MM.1S (cell line): ENCODE data around the gene PKIG.

Experiments used
- EZH2 ChIP-seq: fragments of 300-600 bp; sonication (generic); optimal IDR thresholded peaks from 2 replicates; pipeline ENCODE3; 2017; ENCODE audit warnings: low read depth, mild to moderate bottlenecking, antibody characterized with exemption, low read length, mixed read lengths
- TF ChIP-seq, protein P1 (sequence below): fragments of 300-600 bp; sonication (generic); IDR thresholded peaks from 2 replicates; pipeline ENCODE4 v1.5.1; 2016; ENCODE audit warnings: antibody characterized with exemption, low read length, mixed read lengths

DNA sequence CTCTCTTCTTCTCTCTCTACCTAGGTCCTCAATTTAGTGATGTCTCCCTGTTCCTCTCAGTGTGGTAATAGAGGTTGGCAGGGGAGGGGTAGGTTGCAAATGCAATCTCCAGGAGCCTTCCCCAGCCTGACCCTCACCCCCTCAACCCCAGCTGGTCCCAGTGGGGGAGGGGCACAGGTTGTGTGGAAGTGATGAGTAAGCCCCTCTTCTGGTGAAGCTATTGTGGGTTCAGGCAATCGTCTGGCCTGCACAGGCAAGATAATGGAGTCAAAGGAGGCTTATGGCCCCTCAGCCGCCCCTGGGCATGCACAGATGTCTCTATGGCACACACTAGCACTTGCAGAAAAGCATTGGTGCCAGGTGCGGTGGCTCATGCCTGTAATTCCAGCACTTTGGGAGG lies 79.9 kb downstream of the PKIG start:
- TF ChIP-seq, protein P1, sequence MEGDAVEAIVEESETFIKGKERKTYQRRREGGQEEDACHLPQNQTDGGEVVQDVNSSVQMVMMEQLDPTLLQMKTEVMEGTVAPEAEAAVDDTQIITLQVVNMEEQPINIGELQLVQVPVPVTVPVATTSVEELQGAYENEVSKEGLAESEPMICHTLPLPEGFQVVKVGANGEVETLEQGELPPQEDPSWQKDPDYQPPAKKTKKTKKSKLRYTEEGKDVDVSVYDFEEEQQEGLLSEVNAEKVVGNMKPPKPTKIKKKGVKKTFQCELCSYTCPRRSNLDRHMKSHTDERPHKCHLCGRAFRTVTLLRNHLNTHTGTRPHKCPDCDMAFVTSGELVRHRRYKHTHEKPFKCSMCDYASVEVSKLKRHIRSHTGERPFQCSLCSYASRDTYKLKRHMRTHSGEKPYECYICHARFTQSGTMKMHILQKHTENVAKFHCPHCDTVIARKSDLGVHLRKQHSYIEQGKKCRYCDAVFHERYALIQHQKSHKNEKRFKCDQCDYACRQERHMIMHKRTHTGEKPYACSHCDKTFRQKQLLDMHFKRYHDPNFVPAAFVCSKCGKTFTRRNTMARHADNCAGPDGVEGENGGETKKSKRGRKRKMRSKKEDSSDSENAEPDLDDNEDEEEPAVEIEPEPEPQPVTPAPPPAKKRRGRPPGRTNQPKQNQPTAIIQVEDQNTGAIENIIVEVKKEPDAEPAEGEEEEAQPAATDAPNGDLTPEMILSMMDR, result no peak
- no peak for TF ChIP-seq EZH2
